Measurements from ENCODE around the gene SLC10A7. TPM values are rescaled to one million over a fixed set of nuclear protein-coding genes. Genes with fewer than 3 reads are reported as not detected.

The SLC10A7 gene
- total RNA-seq, 2 donors from 2014 or later, result 10.3 to 14.4 TPM

DNA sequence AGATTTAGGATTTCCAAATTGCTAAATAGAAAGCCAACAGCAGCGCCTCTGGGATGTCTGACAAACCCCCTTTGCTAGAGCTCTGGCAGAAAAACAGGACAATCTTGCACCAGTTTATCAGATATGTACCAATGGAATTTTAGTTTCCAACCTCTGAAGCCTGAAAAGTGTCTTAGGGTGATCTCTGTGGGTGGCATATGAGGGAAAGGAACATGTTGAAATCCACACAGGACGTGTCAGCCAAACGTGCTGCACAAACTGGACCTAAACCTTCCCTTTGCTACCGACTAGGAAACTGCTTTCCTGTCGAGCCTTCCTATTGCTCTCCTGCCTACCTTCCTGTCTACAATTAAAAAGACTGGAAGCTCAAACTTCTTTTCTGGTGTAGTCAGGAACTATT, 253.9 kb downstream of the SLC10A7 start:
- TF ChIP-seq, protein P1, sequence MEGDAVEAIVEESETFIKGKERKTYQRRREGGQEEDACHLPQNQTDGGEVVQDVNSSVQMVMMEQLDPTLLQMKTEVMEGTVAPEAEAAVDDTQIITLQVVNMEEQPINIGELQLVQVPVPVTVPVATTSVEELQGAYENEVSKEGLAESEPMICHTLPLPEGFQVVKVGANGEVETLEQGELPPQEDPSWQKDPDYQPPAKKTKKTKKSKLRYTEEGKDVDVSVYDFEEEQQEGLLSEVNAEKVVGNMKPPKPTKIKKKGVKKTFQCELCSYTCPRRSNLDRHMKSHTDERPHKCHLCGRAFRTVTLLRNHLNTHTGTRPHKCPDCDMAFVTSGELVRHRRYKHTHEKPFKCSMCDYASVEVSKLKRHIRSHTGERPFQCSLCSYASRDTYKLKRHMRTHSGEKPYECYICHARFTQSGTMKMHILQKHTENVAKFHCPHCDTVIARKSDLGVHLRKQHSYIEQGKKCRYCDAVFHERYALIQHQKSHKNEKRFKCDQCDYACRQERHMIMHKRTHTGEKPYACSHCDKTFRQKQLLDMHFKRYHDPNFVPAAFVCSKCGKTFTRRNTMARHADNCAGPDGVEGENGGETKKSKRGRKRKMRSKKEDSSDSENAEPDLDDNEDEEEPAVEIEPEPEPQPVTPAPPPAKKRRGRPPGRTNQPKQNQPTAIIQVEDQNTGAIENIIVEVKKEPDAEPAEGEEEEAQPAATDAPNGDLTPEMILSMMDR (IDR thresholded peaks at IDR 0.05), result no peak
- Histone ChIP-seq H3K9me3 (no peaks in the 10 kb centered on the region), H3K27ac (no peak overlapping the region), H3K27me3 (replicated peaks; ENCODE audit: insufficient read depth) (no peaks in the 10 kb centered on the region), H3K4me1 (ENCODE audit: control insufficient read depth in 1 of 2, low read depth in 2 of 2) (no peaks in the 10 kb centered on the region), H3K4me3 (no peak overlapping the region), H3K36me3 (no peaks in the 10 kb centered on the region)
- no peak for ATAC-seq (ENCODE audit: insufficient number of reproducible peaks, low FRiP score, low read depth)
- DNase-seq (ENCODE audit: low spot score), result no peak

DNA sequence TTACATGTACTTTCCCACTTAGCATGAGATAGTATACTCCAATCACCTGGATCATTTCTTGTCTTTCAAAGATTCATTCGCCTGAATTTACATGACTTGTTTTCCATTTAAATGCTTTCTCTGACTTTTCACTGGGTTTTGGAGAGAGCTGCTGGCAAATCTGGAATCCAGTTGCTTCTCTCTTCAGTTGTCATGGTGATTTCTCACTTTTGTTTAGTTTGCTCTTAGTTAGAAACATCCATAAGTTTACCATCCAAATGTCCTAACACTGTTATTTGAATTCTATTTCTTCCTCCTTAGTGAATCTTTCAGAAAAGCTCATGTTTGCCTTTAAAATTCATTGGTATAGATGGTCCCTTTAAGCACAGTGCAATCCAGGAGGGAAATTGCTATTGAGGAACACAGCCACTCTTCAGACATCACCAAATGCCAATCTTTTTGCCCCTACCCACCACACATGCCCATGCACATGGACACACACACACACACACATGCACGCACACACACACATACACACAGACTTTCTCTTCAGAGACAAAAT, 255.7 kb downstream of the SLC10A7 start:
- Histone ChIP-seq H3K4me1 (ENCODE audit: control insufficient read depth in 1 of 2, low read depth in 2 of 2) (no peaks in the 10 kb centered on the region), H3K9me3 (no peaks in the 10 kb centered on the region), H3K4me3 (no peak overlapping the region), H3K27me3 (replicated peaks; ENCODE audit: insufficient read depth) (no peaks in the 10 kb centered on the region), H3K27ac (no peak overlapping the region), H3K36me3 (no peaks in the 10 kb centered on the region)
- TF ChIP-seq, protein P1 (IDR thresholded peaks at IDR 0.05), result no peak
- ATAC-seq (ENCODE audit: insufficient number of reproducible peaks, low FRiP score, low read depth) (no peak), DNase-seq (ENCODE audit: low spot score) (no peak)

DNA sequence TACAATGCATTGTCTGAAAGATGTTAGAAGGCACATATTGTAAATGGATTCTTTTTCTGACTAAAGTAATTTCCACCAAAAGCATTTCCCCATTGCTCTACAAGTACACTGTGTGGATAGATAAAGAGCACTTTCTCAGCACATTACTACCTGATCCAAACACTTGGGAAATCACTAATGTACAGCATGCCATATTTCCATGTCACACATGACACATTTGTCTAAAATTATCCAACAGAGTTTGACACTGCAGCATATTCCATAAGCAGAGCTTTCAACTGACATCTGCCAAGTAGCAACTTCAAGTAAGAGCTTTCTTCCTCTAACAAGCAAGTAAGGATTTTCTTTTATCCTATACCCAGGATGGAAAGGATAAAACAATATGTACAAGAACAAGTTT, 257.9 kb downstream of the SLC10A7 start:
- H3K9me3 ChIP-seq, result no peaks in the 10 kb centered on the region
- H3K4me1 ChIP-seq (ENCODE audit: control insufficient read depth in 1 of 2, low read depth in 2 of 2), result no peaks in the 10 kb centered on the region
- ATAC-seq (ENCODE audit: insufficient number of reproducible peaks, low FRiP score, low read depth) (no peak), DNase-seq (ENCODE audit: low spot score) (no peak)
- H3K27me3 ChIP-seq (replicated peaks; ENCODE audit: insufficient read depth), result no peaks in the 10 kb centered on the region
- TF ChIP-seq, protein P1 (IDR thresholded peaks at IDR 0.05), result no peak
- no peaks in the 10 kb centered on the region for H3K36me3 ChIP-seq
- H3K4me3 ChIP-seq, result no peak overlapping the region
- H3K27ac ChIP-seq, result no peak overlapping the region

DNA sequence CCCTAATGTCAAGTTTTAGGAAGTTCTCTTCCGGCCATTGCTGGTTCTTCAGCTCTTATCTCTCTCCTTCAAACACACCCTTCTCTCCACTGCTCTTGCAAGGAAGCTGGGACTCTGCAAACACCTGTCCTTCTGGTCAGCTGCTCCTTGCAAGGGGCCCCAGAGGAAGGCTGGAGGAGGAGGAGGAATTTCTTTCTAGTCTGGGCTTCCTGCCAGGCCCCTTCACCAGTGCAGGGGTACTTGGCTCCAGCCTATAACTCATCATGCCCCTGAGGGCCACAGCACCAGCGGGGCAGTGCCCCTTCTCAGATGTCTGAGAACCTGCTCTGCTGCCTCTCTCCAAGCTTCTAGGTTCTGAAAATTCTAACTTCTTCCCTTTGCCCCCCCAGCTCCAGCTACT, 260.7 kb downstream of the SLC10A7 start:
- Histone ChIP-seq H3K4me1 (ENCODE audit: control insufficient read depth in 1 of 2, low read depth in 2 of 2) (no peaks in the 10 kb centered on the region), H3K27ac (no peak overlapping the region), H3K27me3 (replicated peaks; ENCODE audit: insufficient read depth) (no peaks in the 10 kb centered on the region), H3K9me3 (no peaks in the 10 kb centered on the region), H3K36me3 (no peaks in the 10 kb centered on the region), H3K4me3 (no peak overlapping the region)
- no peak for DNase-seq (ENCODE audit: low spot score)
- TF ChIP-seq, protein P1 (IDR thresholded peaks at IDR 0.05), result no peak
- no peak for ATAC-seq (ENCODE audit: insufficient number of reproducible peaks, low FRiP score, low read depth)

DNA sequence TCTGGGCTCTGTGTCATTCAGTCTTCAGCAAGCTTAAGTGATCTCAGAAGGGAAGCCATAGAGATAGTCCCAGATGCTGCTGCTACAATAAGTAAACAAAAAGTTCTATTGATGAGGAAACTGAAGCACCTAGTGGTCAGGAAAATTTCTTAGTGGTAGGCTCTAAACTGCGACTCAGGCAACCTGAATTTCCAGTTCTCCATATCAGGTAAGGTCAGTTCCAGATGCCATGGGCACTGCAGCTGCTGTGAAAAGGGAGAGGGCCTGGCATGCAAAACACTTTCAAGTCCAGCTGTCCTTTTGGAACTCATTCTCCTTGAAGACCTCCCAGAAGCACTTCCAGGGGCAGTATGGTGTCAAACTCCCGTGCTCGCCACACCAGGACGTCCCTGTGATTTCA, 261.2 kb downstream of the SLC10A7 start:
- no peaks in the 10 kb centered on the region for H3K9me3 ChIP-seq
- no peaks in the 10 kb centered on the region for H3K36me3 ChIP-seq
- no peak overlapping the region for H3K4me3 ChIP-seq
- no peak for ATAC-seq (ENCODE audit: insufficient number of reproducible peaks, low FRiP score, low read depth)
- no peaks in the 10 kb centered on the region for H3K4me1 ChIP-seq (ENCODE audit: control insufficient read depth in 1 of 2, low read depth in 2 of 2)
- no peak for DNase-seq (ENCODE audit: low spot score)
- no peaks in the 10 kb centered on the region for H3K27me3 ChIP-seq (replicated peaks; ENCODE audit: insufficient read depth)
- TF ChIP-seq, protein P1 (IDR thresholded peaks at IDR 0.05), result no peak
- H3K27ac ChIP-seq, result no peak overlapping the region
